WTC11 (cell line): ENCODE data around the gene HADHB. TPM values are rescaled to one million over a fixed set of nuclear protein-coding genes. Genes with fewer than 3 reads are reported as not detected.

ENCODE experiments used
- ATAC-seq: fragments of 200-7000 bp; cut with Tn5 transposase; 2 replicates; pipeline ENCODE4 v1.10.0; 2021; ENCODE audit warnings: mild to moderate bottlenecking, moderate library complexity
- CTCF ChIA-PET: fragments of 300-600 bp; sonication (Branson Sonifier 250); formaldehyde crosslinking; loops from one replicate; lab custom pipeline; 2021; ENCODE audit warnings: antibody characterized with exemption; lab: Charles Lee
- POLR2A ChIA-PET: fragments of 350-600 bp; sonication (Branson Sonifier 250); formaldehyde crosslinking; loops from one replicate; lab custom pipeline; 2021; ENCODE audit warnings: antibody characterized with exemption; lab: Charles Lee
- DNase-seq: peaks from one replicate; pipeline ENCODE4 v3.0.0; 2021; ENCODE audit warnings: low spot score
- H3K27ac Mint-ChIP-seq: 2 replicates; pipeline ENCODE4 v1.8.0; 2021; ENCODE audit warnings: mixed read lengths
- H3K27me3 Mint-ChIP-seq: 2 replicates; pipeline ENCODE4 v1.8.0; 2021; ENCODE audit warnings: low read depth, mild to moderate bottlenecking, moderate library complexity, mixed read lengths
- H3K36me3 Mint-ChIP-seq: 2 replicates; pipeline ENCODE4 v1.8.0; 2021; ENCODE audit warnings: mixed read lengths
- H3K4me1 Mint-ChIP-seq: 2 replicates; pipeline ENCODE4 v1.8.0; 2022; ENCODE audit warnings: mixed read lengths
- H3K4me3 Mint-ChIP-seq: 2 replicates; pipeline ENCODE4 v1.8.0; 2021; ENCODE audit warnings: mild to moderate bottlenecking, moderate library complexity, mixed read lengths
- H3K9me3 Mint-ChIP-seq: 2 replicates; pipeline ENCODE4 v1.8.0; 2021; ENCODE audit warnings: mixed read lengths
- ARID4B ChIP-seq: sonication (generic); formaldehyde crosslinking; IDR thresholded peaks from 2 replicates; pipeline ENCODE4 v1.8.0; 2023; ENCODE audit warnings: missing genetic modification reagents, mild to moderate bottlenecking, borderline replicate concordance
- ATF1 ChIP-seq: sonication (generic); formaldehyde crosslinking; IDR thresholded peaks from 2 replicates; pipeline ENCODE4 v1.8.1; 2023; ENCODE audit warnings: mild to moderate bottlenecking, moderate library complexity, missing genetic modification reagents
- ATF6 ChIP-seq: sonication (generic); formaldehyde crosslinking; IDR thresholded peaks from 2 replicates; pipeline ENCODE4 v1.8.1; 2023; ENCODE audit warnings: mild to moderate bottlenecking, missing genetic modification reagents
- ERG ChIP-seq: fragments of 250-450 bp; sonication (Bioruptor Pico); IDR thresholded peaks from 2 replicates; pipeline ENCODE4 v1.8.0; 2021; ENCODE audit warnings: mild to moderate bottlenecking
- ETV6 ChIP-seq: sonication (generic); formaldehyde crosslinking; IDR thresholded peaks from 2 replicates; pipeline ENCODE4 v1.8.1; 2022; ENCODE audit warnings: mild to moderate bottlenecking, missing genetic modification reagents
- FOXP4 ChIP-seq: sonication (generic); formaldehyde crosslinking; IDR thresholded peaks from 2 replicates; pipeline ENCODE4 v1.8.0; 2022; ENCODE audit warnings: mild to moderate bottlenecking, missing genetic modification reagents
- MLX ChIP-seq: sonication (generic); formaldehyde crosslinking; IDR thresholded peaks from 2 replicates; pipeline ENCODE4 v1.8.1; 2023; ENCODE audit warnings: mild to moderate bottlenecking, missing genetic modification reagents, moderate library complexity
- NFATC4 ChIP-seq: fragments of 250-450 bp; sonication (Bioruptor Pico); IDR thresholded peaks from 2 replicates; pipeline ENCODE4 v1.9.0; 2021; ENCODE audit warnings: mild to moderate bottlenecking
- STAT6 ChIP-seq: sonication (generic); formaldehyde crosslinking; conservative IDR thresholded peaks from 2 replicates; pipeline ENCODE4 v1.8.1; 2023; ENCODE audit warnings: mild to moderate bottlenecking, low read depth, missing genetic modification reagents, moderate library complexity
- TCF7 ChIP-seq: sonication (generic); formaldehyde crosslinking; IDR thresholded peaks from 2 replicates; pipeline ENCODE4 v1.8.0; 2022; ENCODE audit warnings: mild to moderate bottlenecking, low read depth, missing genetic modification reagents, moderate library complexity
- TEAD4 ChIP-seq: sonication (generic); formaldehyde crosslinking; IDR thresholded peaks from 2 replicates; pipeline ENCODE4 v1.8.0; 2022; ENCODE audit warnings: mild to moderate bottlenecking, missing genetic modification reagents
- TP53 ChIP-seq: sonication (generic); formaldehyde crosslinking; IDR thresholded peaks from 2 replicates; pipeline ENCODE4 v1.8.1; 2023; ENCODE audit warnings: mild to moderate bottlenecking, missing genetic modification reagents
- ZNF121 ChIP-seq: sonication (generic); formaldehyde crosslinking; IDR thresholded peaks from 2 replicates; pipeline ENCODE4 v1.8.0; 2023; ENCODE audit warnings: missing genetic modification reagents
- ZNF219 ChIP-seq: sonication (generic); formaldehyde crosslinking; IDR thresholded peaks from 2 replicates; pipeline ENCODE4 v1.8.0; 2023; ENCODE audit warnings: missing genetic modification reagents, mild to moderate bottlenecking, borderline replicate concordance
- ZSCAN18 ChIP-seq: fragments of 250-450 bp; sonication (Bioruptor Pico); IDR thresholded peaks from 2 replicates; pipeline ENCODE4 v2.1.2; 2022; ENCODE audit warnings: mild to moderate bottlenecking, moderate library complexity
- total RNA-seq: library from RNA; stranded (reverse); gene quantifications from 3 replicates; pipeline ENCODE4 v1.2.3, GENCODE V29; 2021

Gene HADHB
- total RNA-seq, 1 experiment from 2014 or later: 60.7 TPM

- TF ChIP-seq ZSCAN18 (CRISPR knock-in tag) (no peak), TCF7 (CRISPR knock-in tag) (no peak), FOXP4 (no peak), STAT6 (CRISPR knock-in tag) (no peak), ZNF219 (CRISPR knock-in tag) (no peak), MLX (CRISPR knock-in tag) (no peak), ARID4B (CRISPR knock-in tag) (no peak), ETV6 (CRISPR knock-in tag) (no peak)
Measured at GRCh38 chr2:26316041-26316440, 71.3 kb downstream of the HADHB start (continued).

- no peak overlapping the region for H3K4me3 Mint-ChIP-seq
- no peak overlapping the region for H3K27ac Mint-ChIP-seq
- ATAC-seq (no peak), DNase-seq (no peak)
- H3K4me1 Mint-ChIP-seq: peaks cover 37% of the 10 kb centered on the region
- H3K36me3 Mint-ChIP-seq: no peaks in the 10 kb centered on the region
- POLR2A ChIA-PET: interaction anchor here (1.4 kb wide), 1 partner anchor 17 kb away, joined by 5 read pairs; no protein-coding TSS in a partner anchor
- H3K9me3 Mint-ChIP-seq: no peaks in the 10 kb centered on the region
- no peaks in the 10 kb centered on the region for H3K27me3 Mint-ChIP-seq
- CTCF ChIA-PET: interaction anchor here (0.6 to 3.8 kb wide), 8 partner anchors 14 to 153 kb away, joined by 3 to 33 read pairs (median 3); partner anchors contain the start of genes HADHA, HADHB and SELENOI
- no peak for TF ChIP-seq ERG (CRISPR knock-in tag)
- no peak for TF ChIP-seq ARID4B (CRISPR knock-in tag)
- TF ChIP-seq NFATC4 (CRISPR knock-in tag): no peak
- TF ChIP-seq ZNF121: no peak
- no peak for TF ChIP-seq ATF6 (CRISPR knock-in tag)
- TF ChIP-seq TP53: no peak
- no peak for TF ChIP-seq ATF1 (CRISPR knock-in tag)
- TF ChIP-seq TEAD4 (CRISPR knock-in tag): no peak
Measured at GRCh38 chr2:26316845-26317244, 72.1 kb downstream of the HADHB start.
